BJ (cell line): ENCODE data around the gene KIDINS220. TPM values are rescaled to one million over a fixed set of nuclear protein-coding genes. Genes with fewer than 3 reads are reported as not detected.
"Not testable (repeated sequence)": the region's sequence is repeated elsewhere in the genome, so short reads cannot be mapped to it uniquely, and the experiment has no call there.

Experiments
- CTCF ChIA-PET: fragments of 350-600 bp; formaldehyde crosslinking; extraction: SDS; loops from one replicate; lab custom pipeline; 2021; ENCODE audit warnings: antibody characterized with exemption, inconsistent platforms; lab: Yijun Ruan, JAX
- POLR2A ChIA-PET: fragments of 300-600 bp; sonication (Branson Sonifier 250); formaldehyde crosslinking; extraction: SDS; loops from one replicate; lab custom pipeline; 2021; ENCODE audit warnings: antibody characterized with exemption; lab: Charles Lee
- DNase-seq: peaks from one replicate; pipeline ENCODE4 v3.0.0-alpha.2; 2011; ENCODE audit warnings: low read depth
- H3K27me3 ChIP-seq: 2 replicates; pipeline ENCODE4 v1.6.0; 2011; ENCODE audit warnings: low read length; ENCODE audit not compliant: control insufficient read depth, insufficient read depth
- H3K36me3 ChIP-seq: 2 replicates; pipeline ENCODE4 v1.5.1; 2011; ENCODE audit warnings: low read length; ENCODE audit not compliant: control insufficient read depth, insufficient read depth
- H3K4me3 ChIP-seq: 2 replicates; pipeline ENCODE4 v1.5.1; 2011; ENCODE audit warnings: low read depth, mild to moderate bottlenecking, control low read depth, low read length
- polyA plus RNA-seq: library from polyadenylated mRNA; depleted of rRNA; stranded (reverse); fragments of >200 nt; gene quantifications from 2 replicates; pipeline ENCODE4 v1.2.3, GENCODE V29; 2011
- TF ChIP-seq, protein P1 (sequence below): IDR thresholded peaks from 2 replicates; pipeline ENCODE4 v1.5.1; 2011; ENCODE audit warnings: low read depth, mild to moderate bottlenecking, control low read depth, inconsistent platforms, low read length, moderate library complexity; ENCODE audit not compliant: insufficient read depth

KIDINS220 gene
- polyA plus RNA-seq, 1 experiment, result 34.8 TPM

DNA sequence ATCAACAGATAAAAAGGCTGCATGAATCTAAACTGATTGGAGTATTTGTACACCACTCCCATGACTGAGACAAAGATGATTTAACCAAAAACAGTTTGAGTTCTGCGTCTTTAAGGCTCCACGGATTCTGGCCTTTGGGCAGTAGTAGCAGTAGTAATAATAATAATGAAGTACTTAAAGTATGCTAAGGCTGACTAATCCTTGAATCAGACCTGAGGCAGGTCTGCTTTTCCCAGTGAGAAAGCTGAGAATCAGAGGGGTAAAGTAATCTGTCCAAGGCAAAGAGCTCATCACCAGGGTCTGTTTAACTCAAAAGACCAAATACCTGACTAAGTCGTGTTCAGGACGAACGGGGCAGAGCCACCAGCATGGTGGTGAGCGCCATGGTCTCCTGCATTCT lies 94.2 kb downstream of the KIDINS220 start:
- Histone ChIP-seq H3K4me3 (no peak overlapping the region), H3K27me3 (no peaks in the 10 kb centered on the region), H3K36me3 (peaks cover 3% of the 10 kb centered on the region)
- CTCF ChIA-PET, result interaction anchor here (0.7 to 0.8 kb wide), 2 partner anchors 10 to 22 kb away, joined by 3 to 5 read pairs; no protein-coding TSS in a partner anchor
- no peak for DNase-seq
- POLR2A ChIA-PET, result no interaction called here
- TF ChIP-seq, protein P1, sequence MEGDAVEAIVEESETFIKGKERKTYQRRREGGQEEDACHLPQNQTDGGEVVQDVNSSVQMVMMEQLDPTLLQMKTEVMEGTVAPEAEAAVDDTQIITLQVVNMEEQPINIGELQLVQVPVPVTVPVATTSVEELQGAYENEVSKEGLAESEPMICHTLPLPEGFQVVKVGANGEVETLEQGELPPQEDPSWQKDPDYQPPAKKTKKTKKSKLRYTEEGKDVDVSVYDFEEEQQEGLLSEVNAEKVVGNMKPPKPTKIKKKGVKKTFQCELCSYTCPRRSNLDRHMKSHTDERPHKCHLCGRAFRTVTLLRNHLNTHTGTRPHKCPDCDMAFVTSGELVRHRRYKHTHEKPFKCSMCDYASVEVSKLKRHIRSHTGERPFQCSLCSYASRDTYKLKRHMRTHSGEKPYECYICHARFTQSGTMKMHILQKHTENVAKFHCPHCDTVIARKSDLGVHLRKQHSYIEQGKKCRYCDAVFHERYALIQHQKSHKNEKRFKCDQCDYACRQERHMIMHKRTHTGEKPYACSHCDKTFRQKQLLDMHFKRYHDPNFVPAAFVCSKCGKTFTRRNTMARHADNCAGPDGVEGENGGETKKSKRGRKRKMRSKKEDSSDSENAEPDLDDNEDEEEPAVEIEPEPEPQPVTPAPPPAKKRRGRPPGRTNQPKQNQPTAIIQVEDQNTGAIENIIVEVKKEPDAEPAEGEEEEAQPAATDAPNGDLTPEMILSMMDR, result no peak

DNA sequence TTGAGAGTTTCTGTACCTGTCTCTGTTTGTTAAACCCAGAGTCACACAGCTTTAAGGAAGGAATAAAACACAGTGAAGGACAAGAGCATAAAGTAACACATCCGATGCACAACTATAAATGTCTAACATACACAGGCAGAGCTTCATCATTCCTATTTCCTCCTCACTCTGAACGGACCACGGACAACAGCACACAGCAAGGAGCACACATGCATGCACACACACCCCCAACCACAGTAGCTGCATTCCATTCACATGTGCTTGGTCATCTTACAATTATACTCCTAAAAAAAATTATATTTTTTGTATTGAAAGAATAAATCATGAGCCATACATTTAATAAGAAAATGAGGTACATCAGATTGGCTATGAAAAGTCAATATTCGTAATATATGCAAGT lies 97.3 kb downstream of the KIDINS220 start:
- CTCF ChIA-PET, result interaction anchor here (1.4 kb wide), 1 partner anchor 8 kb away, joined by 4 read pairs; no protein-coding TSS in a partner anchor
- H3K4me3 ChIP-seq, result no peak overlapping the region
- POLR2A ChIA-PET, result no interaction called here
- H3K36me3 ChIP-seq, result peaks cover 2% of the 10 kb centered on the region
- no peak for DNase-seq
- H3K27me3 ChIP-seq, result no peaks in the 10 kb centered on the region
- TF ChIP-seq, protein P1, result no peak

DNA sequence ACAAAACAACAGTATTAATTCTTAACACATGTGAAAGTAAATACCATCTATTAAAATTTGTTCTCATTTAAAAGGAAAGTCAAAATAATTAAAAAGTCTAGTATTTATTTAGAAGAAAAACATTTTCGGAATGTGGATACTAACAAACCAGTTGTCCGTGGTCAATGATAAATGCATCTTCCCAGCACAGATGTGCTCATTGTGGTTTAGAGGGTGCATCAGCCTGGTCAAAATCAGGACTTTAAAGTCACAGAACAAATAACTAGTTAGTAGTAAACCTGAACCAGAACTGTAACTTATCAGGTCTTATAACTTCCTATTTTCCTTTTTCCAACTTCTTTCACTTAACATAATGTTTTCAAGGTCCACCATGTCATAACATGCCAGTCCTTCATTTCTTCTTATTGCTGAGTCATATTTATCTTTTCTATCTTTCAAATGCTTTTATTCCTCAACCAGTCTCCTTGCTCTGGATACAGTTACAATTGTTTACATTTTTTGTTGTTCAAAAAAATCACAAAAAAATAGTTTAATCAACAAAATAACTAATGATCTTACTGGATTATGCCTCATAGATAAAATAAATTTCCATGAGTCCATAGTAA lies 99.7 kb downstream of the KIDINS220 start:
- no peaks in the 10 kb centered on the region for H3K27me3 ChIP-seq
- peak; percentile 39 for DNase-seq
- peaks cover 9% of the 10 kb centered on the region for H3K36me3 ChIP-seq
- TF ChIP-seq, protein P1, result no peak
- POLR2A ChIA-PET, result no interaction called here
- CTCF ChIA-PET, result interaction anchor here (0.6 kb wide), 1 partner anchor 1310 kb away, joined by 3 read pairs; no protein-coding TSS in a partner anchor
- H3K4me3 ChIP-seq, result no peak overlapping the region

DNA sequence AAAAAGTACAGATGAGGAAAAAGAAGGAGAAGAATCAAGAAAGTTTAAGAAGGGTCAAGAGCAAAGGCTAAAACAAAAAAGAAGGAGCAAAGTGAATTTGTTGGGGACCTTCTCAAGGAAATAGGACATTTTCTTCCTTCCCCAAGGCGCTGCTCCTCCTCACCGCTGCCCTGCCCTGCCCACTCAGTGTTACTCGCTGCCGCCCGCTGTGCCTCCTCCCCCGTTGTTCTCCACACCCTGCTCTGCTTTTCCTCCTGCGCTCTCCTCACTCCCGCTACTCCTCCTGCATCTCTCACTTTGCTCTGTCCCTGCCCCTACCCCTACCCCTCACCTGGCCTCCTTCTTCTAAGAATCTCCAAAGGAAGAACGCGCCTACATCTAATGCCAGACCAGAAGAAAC lies 104.8 kb downstream of the KIDINS220 start:
- DNase-seq, result no peak
- ChIA-PET CTCF (interaction anchor here (0.6 to 1.5 kb wide), 3 partner anchors 8 to 199 kb away, joined by 3 to 4 read pairs (median 3); no protein-coding TSS in a partner anchor), POLR2A (no interaction called here)
- Histone ChIP-seq H3K4me3 (no peak overlapping the region), H3K27me3 (no peaks in the 10 kb centered on the region), H3K36me3 (peaks cover 16% of the 10 kb centered on the region)
- TF ChIP-seq, protein P1, result no peak

DNA sequence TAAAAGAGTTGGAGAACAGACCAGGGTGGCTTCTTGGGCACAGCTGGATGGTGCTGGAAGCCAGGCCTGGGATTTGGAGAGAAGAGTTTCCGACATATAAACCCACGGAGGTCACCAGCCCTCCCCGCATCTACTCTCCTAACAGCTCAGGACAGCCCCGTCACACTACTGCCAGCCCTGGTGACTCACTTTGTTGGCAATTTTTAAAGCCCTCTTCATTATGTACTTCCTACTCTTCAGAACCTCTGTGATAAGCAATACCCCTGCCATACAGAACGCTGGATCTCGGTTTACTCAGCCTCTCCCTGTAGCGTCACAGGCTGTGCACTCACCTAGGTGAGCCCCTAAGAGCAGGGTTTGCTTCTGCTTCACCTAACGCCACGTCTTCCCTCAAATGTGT lies 107.5 kb downstream of the KIDINS220 start:
- POLR2A ChIA-PET, result no interaction called here
- H3K27me3 ChIP-seq, result no peaks in the 10 kb centered on the region
- peaks cover 15% of the 10 kb centered on the region for H3K36me3 ChIP-seq
- H3K4me3 ChIP-seq, result no peak overlapping the region
- CTCF ChIA-PET, result interaction anchor here (1.7 kb wide), 1 partner anchor 12 kb away, joined by 3 read pairs; no protein-coding TSS in a partner anchor
- DNase-seq, result no peak
- TF ChIP-seq, protein P1, result no peak

DNA sequence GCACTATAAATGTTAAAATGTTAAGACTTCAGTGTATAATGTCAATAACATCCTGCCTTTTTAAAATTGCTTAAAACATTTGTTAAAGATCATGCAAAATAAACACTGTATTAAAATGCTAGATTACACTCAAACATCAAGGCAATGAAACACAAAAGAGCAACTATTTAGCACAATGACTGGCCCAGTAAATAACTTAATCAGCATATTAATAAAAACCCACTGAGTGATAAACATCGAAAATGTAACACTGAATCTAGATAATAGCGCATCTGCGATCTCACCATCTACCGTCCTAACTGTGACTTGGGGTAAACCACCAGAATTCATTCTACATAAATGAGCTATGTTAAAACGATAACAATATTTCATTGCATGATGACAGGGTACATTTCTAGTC lies 108.3 kb downstream of the KIDINS220 start:
- DNase-seq, H3K27me3 ChIP-seq, POLR2A ChIA-PET, H3K4me3 ChIP-seq: not testable (repeated sequence)
- peaks cover 15% of the 10 kb centered on the region for H3K36me3 ChIP-seq
- CTCF ChIA-PET, result interaction anchor here (1.7 kb wide), 1 partner anchor 13 kb away, joined by 3 read pairs; no protein-coding TSS in a partner anchor
